MM.1S (cell line): ENCODE measurements around the gene BICRAL.

Source experiments
- CTCF ChIP-seq: fragments of 300-600 bp; sonication (generic); IDR thresholded peaks from 2 replicates; pipeline ENCODE4 v1.5.1; 2016; ENCODE audit warnings: antibody characterized with exemption, low read length, mixed read lengths
- EZH2 ChIP-seq: fragments of 300-600 bp; sonication (generic); optimal IDR thresholded peaks from 2 replicates; pipeline ENCODE3; 2017; ENCODE audit warnings: low read depth, mild to moderate bottlenecking, antibody characterized with exemption, low read length, mixed read lengths

- TF ChIP-seq CTCF: no peak
- no peak for TF ChIP-seq EZH2
These were observed 49.4 kb downstream of the BICRAL start for GRCh38 chr6:42831237-42831636.
